DMS79 (cell line): ENCODE data around the gene CTNND2.

Source experiments
- DNase-seq: peaks from one replicate; lab custom pipeline; 2025; lab: John Stamatoyannopoulos, UW

Gene CTNND2

GRCh38 chr5:11252075-11252474, 652.2 kb downstream of the CTNND2 start:
- no peak for DNase-seq

- no peak for DNase-seq
Measured at GRCh38 chr5:11251247-11251646, 653.0 kb downstream of the CTNND2 start.

- DNase-seq, result no peak
Measured at GRCh38 chr5:11248966-11249365, 655.3 kb downstream of the CTNND2 start.

GRCh38 chr5:11247224-11247623, 657.0 kb downstream of the CTNND2 start:
- no peak for DNase-seq

GRCh38 chr5:11240293-11241190, 663.7 kb downstream of the CTNND2 start:
- DNase-seq, result no peak

- no peak for DNase-seq
Measured at GRCh38 chr5:11239261-11240015, 664.8 kb downstream of the CTNND2 start.

- no peak for DNase-seq
Measured at GRCh38 chr5:11234501-11234911, 669.7 kb downstream of the CTNND2 start.

- DNase-seq, result no peak
Measured at GRCh38 chr5:11230890-11231289, 673.4 kb downstream of the CTNND2 start.

- DNase-seq, result no peak
Measured at GRCh38 chr5:11227064-11227463, 677.2 kb downstream of the CTNND2 start.

- DNase-seq, result no peak
Measured at GRCh38 chr5:11224436-11225187, 679.6 kb downstream of the CTNND2 start.

GRCh38 chr5:11222169-11222568, 682.1 kb downstream of the CTNND2 start:
- no peak for DNase-seq

- DNase-seq, result no peak
Measured at GRCh38 chr5:11214864-11215644, 689.2 kb downstream of the CTNND2 start.

GRCh38 chr5:11212706-11213105, 691.5 kb downstream of the CTNND2 start:
- DNase-seq, result no peak

- DNase-seq, result no peak
Measured at GRCh38 chr5:11197726-11198125, 706.5 kb downstream of the CTNND2 start.

- no peak for DNase-seq
Measured at GRCh38 chr5:11191673-11192072, 712.6 kb downstream of the CTNND2 start.

GRCh38 chr5:11182441-11183080, 721.7 kb downstream of the CTNND2 start:
- DNase-seq, result no peak

- DNase-seq, result no peak
Measured at GRCh38 chr5:11181940-11182339, 722.3 kb downstream of the CTNND2 start.

- no peak for DNase-seq
Measured at GRCh38 chr5:11180890-11181289, 723.4 kb downstream of the CTNND2 start.

- DNase-seq, result no peak
Measured at GRCh38 chr5:11177999-11178711, 726.1 kb downstream of the CTNND2 start.

GRCh38 chr5:11174591-11174990, 729.7 kb downstream of the CTNND2 start:
- no peak for DNase-seq
